Psoas muscle (tissue), 8 donors: ENCODE data around the gene BCAP31. TPM values are rescaled to one million over a fixed set of nuclear protein-coding genes. Genes with fewer than 3 reads are reported as not detected.
"Not testable (repeated sequence)": the region's sequence is repeated elsewhere in the genome, so short reads cannot be mapped to it uniquely, and the experiment has no call there.

ENCODE experiments used
- ATAC-seq, 4 donors: fragments of 200-7000 bp; cut with Tn5 transposase; one replicate each; pipeline ENCODE4 v1.9.1; 2020; ENCODE audit warnings: moderate library complexity in 3 of 4, mild to moderate bottlenecking in 2 of 4
- DNase-seq, 2 donors: peaks; one replicate each; pipeline ENCODE4 v3.0.0-alpha.2; 2020
- H3K27ac ChIP-seq: fragments of 200-600 bp; one replicate; pipeline ENCODE4 v1.8.0; 2022
- H3K27me3 ChIP-seq, 3 donors: fragments of 200-600 bp in 1 of 3; one replicate each; pipeline versions ENCODE4 v1.6.1 to v1.8.0; 2013 to 2022; ENCODE audit warnings: low read length in 2 of 3, mild to moderate bottlenecking in 2 of 3, moderate library complexity in 1 of 3; ENCODE audit not compliant: insufficient read depth in 3 of 3
- H3K36me3 ChIP-seq, 2 donors: fragments of 200-600 bp in 1 of 2; one replicate each; pipeline versions ENCODE4 v1.6.1 to v1.8.0; 2013 to 2022; ENCODE audit warnings: low read depth in 1 of 2, mild to moderate bottlenecking in 1 of 2, moderate library complexity in 1 of 2; ENCODE audit not compliant: insufficient read depth in 1 of 2
- H3K4me1 ChIP-seq: fragments of 200-600 bp; one replicate; pipeline ENCODE4 v1.8.0; 2022
- H3K4me3 ChIP-seq: fragments of 200-600 bp; one replicate; pipeline ENCODE4 v1.8.0; 2022; ENCODE audit warnings: mild to moderate bottlenecking
- H3K9me3 ChIP-seq: fragments of 200-600 bp; one replicate; pipeline ENCODE4 v1.8.0; 2022
- WGBS, 3 donors: extraction: QIAGEN DNeasy Blood & Tissue Kit; methylation state at CpG; one replicate each; pipeline versions ENCODE4 v1.1.6 to v1.1.7; 2013; 5-methylcytosine and 5-hydroxymethylcytosine counted together
- intact Hi-C, 2 donors: fragments of 100-400 bp; cut with DNase I; formaldehyde crosslinking; loops; one replicate each; pipeline versions ENCODE4 v1.11.0 to v1.14.2; 2022
- polyA plus RNA-seq, 3 donors: library from polyadenylated mRNA; stranded (reverse); fragments of 200-250 nt; gene quantifications; one replicate each; pipeline ENCODE4 v1.2.3, GENCODE V29; 2013
- total RNA-seq, 4 donors: library from RNA; stranded (reverse); fragmentation: NEBNext Ultra II Directional in 2 of 4; extraction: Animal tissue kit (Norgen Biotek cat#: 25700) in 2 of 4; gene quantifications; one replicate each; pipeline versions ENCODE4 v1.2.1 to v1.2.4, GENCODE V29; 2021 to 2023
- TF ChIP-seq, protein P1 (sequence below): fragments of 200-600 bp; IDR thresholded peaks from one replicate; pipeline ENCODE4 v1.8.0; 2022; ENCODE audit warnings: antibody characterized with exemption
- donor health status: healthy with polysubstance abuse.
- donor health status: DM: no; HTN: no; CAD: no; lungs with moderate emphysema.
- donor health status: Bipolar disorder and iron deficiency.
- donor health status: healthy.
- donor health status: DM: yes; HTN: yes; CAD: no.
- donor health status: DM: no; HTN: no; CAD: no.
- donor health status: DM: no; HTN: no; CAD: no.
- donor health status: DM: yes; HTN: yes; CAD: no.

Gene BCAP31
- total and polyA plus RNA-seq, 7 donors: 63.7 to 97.3 (median 66.0) TPM

DNA sequence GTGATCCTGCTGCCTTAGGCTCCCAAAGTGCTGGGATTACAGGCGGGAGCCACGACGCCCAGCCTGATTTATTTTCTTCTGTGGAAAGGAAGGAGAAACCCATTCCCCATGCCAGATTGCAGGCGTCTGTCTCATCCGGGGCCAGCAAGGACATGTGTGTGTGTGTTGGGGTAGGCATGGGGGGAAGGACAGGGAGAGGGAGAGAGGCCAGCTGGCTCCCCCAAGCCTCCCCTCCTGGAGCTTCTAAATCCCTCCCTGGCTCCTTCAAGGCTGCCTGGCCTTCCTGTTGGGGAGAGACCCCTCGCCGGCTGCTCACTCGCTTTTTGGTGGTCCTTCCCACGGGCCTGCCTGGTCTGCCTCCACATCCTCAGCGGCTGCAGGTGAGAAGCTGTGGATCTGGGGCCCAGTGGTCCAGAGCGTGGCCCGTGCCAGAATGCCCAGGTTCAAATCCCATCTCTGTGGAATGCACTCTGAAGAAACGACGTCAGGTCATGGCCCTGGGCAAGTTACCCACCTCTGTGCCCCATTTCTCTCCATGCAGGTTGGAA lies 38.5 kb upstream of the BCAP31 start:
- Histone ChIP-seq H3K36me3 (no peaks in the 10 kb centered on the region), H3K9me3 (no peaks in the 10 kb centered on the region), H3K27me3 (no peaks in the 10 kb centered on the region), H3K27ac (no peak overlapping the region), H3K4me1 (no peaks in the 10 kb centered on the region), H3K4me3 (no peak overlapping the region)
- TF ChIP-seq, protein P1, sequence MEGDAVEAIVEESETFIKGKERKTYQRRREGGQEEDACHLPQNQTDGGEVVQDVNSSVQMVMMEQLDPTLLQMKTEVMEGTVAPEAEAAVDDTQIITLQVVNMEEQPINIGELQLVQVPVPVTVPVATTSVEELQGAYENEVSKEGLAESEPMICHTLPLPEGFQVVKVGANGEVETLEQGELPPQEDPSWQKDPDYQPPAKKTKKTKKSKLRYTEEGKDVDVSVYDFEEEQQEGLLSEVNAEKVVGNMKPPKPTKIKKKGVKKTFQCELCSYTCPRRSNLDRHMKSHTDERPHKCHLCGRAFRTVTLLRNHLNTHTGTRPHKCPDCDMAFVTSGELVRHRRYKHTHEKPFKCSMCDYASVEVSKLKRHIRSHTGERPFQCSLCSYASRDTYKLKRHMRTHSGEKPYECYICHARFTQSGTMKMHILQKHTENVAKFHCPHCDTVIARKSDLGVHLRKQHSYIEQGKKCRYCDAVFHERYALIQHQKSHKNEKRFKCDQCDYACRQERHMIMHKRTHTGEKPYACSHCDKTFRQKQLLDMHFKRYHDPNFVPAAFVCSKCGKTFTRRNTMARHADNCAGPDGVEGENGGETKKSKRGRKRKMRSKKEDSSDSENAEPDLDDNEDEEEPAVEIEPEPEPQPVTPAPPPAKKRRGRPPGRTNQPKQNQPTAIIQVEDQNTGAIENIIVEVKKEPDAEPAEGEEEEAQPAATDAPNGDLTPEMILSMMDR: no peak
- ATAC-seq: no peak
- intact Hi-C loops: loop anchor here in 1 of 2 donors (5.0 kb wide), 1 partner anchor 190 kb away; no protein-coding TSS in a partner anchor
- no peak for DNase-seq
- 87 to 90% (median 89%) methylated on average over 10 to 14 of the region's 14 CpGs for WGBS, 3 donors

DNA sequence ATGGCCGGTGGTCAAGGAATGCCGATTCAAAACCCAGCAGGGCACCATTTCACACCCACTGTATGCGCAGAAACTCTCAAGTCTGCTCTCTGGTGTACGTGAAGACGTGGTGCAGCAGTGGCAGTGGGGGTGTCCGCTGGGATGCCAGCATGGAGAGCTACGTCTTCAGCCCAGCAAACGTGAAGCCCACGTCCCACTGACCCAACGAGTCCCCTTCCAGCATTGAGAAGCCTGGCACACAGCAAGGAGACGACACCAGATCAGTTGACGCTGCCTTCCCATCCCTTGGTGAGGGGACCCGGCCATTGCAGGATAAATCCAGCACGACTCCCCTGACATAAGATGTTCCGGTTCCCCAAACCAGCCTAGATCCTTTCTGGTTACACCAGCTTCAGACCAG lies 37.7 kb upstream of the BCAP31 start:
- Histone ChIP-seq H3K36me3 (no peaks in the 10 kb centered on the region), H3K27ac (no peak overlapping the region), H3K4me1 (no peaks in the 10 kb centered on the region), H3K9me3 (peaks cover under 1% of the 10 kb centered on the region), H3K4me3 (no peak overlapping the region), H3K27me3 (no peaks in the 10 kb centered on the region)
- DNase-seq (no peak), ATAC-seq (no peak)
- TF ChIP-seq, protein P1: no peak
- WGBS, 3 donors: 69 to 81% (median 79%) methylated on average over 11 to 15 of the region's 15 CpGs
- intact Hi-C loops: loop anchor here in 1 of 2 donors (5.0 kb wide), 1 partner anchor 190 kb away; no protein-coding TSS in a partner anchor

DNA sequence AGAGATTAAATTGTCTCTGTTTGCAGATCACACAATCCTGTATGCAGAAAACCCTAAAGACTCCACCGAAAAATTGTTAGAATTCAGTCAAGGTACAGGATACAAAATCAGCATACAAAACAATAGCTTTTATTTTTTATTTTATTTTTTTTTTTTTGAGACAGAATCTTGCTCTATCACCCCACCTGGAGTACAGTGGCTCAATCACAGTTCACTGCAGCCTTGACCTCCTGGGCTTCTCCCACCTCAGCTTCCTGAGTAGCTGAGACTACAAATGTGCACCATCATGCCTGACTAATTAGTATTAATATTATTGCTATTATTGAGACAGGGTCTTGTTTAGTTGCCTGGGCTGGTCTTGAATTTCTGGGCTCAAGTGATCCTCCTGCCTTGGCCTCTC lies 30.9 kb upstream of the BCAP31 start:
- Histone ChIP-seq H3K27ac (no peak overlapping the region), H3K4me3 (no peak overlapping the region), H3K4me1 (no peaks in the 10 kb centered on the region), H3K36me3 (no peaks in the 10 kb centered on the region), H3K9me3 (peaks cover 14% of the 10 kb centered on the region), H3K27me3 (peaks cover 0 to 6% (median 0%) of the 10 kb centered on the region in 3 donors)
- no peak for DNase-seq
- TF ChIP-seq, protein P1: no peak
- intact Hi-C loops: no loop called here
- 72 to 89% (median 83%) methylated on average over 1 of the region's 1 CpG for WGBS, 3 donors
- ATAC-seq: no peak

DNA sequence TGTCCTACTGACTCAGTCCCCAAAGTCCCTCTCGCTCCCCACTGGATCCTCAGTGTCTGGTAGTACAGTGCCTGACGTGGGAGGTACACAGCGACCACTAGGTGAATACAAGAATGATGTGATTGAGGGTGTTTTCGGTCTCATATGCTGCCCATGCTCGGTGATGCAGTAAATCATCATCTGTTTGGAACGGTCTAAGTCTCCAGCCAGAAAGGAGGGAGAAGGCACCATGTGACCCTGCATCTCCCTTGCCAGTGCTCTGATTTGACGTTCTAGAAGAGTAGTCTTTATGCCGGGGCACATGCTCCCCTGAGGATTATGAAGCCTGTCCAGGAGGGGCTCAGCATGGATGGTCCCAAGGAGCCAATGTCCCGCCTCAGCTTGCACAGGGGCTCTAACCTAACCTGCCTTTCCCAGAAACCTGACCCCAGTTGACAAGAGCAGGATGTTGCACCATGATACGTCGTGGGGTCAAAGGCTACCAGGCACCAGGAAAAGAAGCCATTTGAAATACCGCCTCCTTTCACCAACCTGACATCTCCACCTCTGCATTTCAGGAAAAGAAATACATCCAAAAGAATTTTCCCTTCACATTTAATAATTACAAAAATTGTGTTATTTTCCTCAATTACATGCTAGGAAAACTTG lies 26.1 kb upstream of the BCAP31 start:
- ATAC-seq (no peak), DNase-seq (no peak)
- 61 to 64% (median 63%) methylated on average over 12 of the region's 12 CpGs for WGBS, 3 donors
- Histone ChIP-seq H3K27ac (no peak overlapping the region), H3K36me3 (no peaks in the 10 kb centered on the region), H3K4me1 (no peaks in the 10 kb centered on the region), H3K9me3 (no peaks in the 10 kb centered on the region), H3K27me3 (peaks cover 0 to 19% (median 0%) of the 10 kb centered on the region in 3 donors), H3K4me3 (no peak overlapping the region)
- TF ChIP-seq, protein P1: no peak
- intact Hi-C loops: no loop called here

DNA sequence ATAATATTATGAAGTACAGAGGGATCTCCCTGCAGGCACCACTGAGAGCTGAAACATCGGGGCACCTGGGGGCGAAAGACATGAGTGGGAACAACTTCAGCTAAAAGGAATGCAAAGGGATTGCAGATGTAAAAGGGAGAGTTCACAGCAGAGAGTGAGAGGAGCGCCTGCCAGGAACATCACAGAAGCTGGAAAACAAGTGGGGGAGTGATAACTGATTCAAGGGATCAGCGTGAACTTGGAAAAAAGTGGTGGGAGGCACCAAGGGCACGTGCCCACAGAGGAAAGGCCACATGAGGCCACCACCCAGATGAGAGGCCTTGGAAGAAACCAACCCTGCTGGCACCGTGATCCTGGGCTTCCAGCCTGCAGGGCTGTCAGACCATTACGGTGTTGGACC lies 24.8 kb upstream of the BCAP31 start:
- 59 to 80% (median 75%) methylated on average over 7 of the region's 7 CpGs for WGBS, 3 donors
- H3K4me1 ChIP-seq, H3K4me3 ChIP-seq, H3K9me3 ChIP-seq, H3K36me3 ChIP-seq, H3K27ac ChIP-seq, DNase-seq, intact Hi-C loops, ATAC-seq: not testable (repeated sequence)
- peaks cover 0 to 19% (median 0%) of the 10 kb centered on the region in 3 donors for H3K27me3 ChIP-seq

DNA sequence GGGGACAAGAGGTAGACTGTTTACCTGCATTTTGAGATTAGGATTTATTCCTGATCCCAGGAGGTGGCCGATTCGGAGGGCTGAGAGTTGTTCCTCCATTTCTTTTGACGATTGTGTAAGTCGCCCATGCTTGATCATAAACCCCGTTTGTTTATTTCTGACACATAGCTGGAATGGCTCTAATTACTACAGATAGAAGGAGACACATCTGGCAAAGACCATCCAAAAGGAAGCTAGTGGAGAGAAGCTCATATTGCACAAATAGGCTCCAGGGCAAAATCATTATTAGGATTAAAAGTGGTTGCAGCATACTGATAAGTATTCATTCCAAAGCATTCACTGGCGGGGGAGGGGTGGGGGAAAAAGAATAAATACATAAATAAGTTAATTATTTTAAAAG lies 22.8 kb upstream of the BCAP31 start:
- H3K9me3 ChIP-seq, DNase-seq, intact Hi-C loops, H3K4me3 ChIP-seq, ATAC-seq, H3K27ac ChIP-seq, H3K36me3 ChIP-seq, H3K4me1 ChIP-seq: not testable (repeated sequence)
- WGBS, 3 donors: 76 to 83% (median 77%) methylated on average over 6 of the region's 6 CpGs
- peaks cover 0 to 13% (median 0%) of the 10 kb centered on the region in 3 donors for H3K27me3 ChIP-seq
